ENCODE results near the gene MEGF6. TPM values are rescaled to one million over a fixed set of nuclear protein-coding genes. Genes with fewer than 3 reads are reported as not detected.

The MEGF6 gene
- total and polyA plus RNA-seq, 12 donors = 1.8 to 14.1 (median 7.0) TPM

- H3K27ac ChIP-seq = no peak overlapping the region
- TF ChIP-seq, protein P1, sequence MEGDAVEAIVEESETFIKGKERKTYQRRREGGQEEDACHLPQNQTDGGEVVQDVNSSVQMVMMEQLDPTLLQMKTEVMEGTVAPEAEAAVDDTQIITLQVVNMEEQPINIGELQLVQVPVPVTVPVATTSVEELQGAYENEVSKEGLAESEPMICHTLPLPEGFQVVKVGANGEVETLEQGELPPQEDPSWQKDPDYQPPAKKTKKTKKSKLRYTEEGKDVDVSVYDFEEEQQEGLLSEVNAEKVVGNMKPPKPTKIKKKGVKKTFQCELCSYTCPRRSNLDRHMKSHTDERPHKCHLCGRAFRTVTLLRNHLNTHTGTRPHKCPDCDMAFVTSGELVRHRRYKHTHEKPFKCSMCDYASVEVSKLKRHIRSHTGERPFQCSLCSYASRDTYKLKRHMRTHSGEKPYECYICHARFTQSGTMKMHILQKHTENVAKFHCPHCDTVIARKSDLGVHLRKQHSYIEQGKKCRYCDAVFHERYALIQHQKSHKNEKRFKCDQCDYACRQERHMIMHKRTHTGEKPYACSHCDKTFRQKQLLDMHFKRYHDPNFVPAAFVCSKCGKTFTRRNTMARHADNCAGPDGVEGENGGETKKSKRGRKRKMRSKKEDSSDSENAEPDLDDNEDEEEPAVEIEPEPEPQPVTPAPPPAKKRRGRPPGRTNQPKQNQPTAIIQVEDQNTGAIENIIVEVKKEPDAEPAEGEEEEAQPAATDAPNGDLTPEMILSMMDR (IDR thresholded peaks at IDR 0.05) = no peak
- H3K4me3 ChIP-seq = no peak overlapping the region
- intact Hi-C loops (cut with DNase I) = no loop called here
- 79 to 86% methylated on average over 26 of the region's 26 CpGs for WGBS, 2 donors
- DNase-seq (no peak), ATAC-seq (peak in 1 of 8 donors; percentile 46)
- no peaks in the 10 kb centered on the region for H3K9me3 ChIP-seq
- H3K36me3 ChIP-seq = no peaks in the 10 kb centered on the region
- H3K27me3 ChIP-seq = peaks cover 5 to 48% (median 20%) of the 10 kb centered on the region in 7 donors
- peaks cover 0 to 18% (median 3%) of the 10 kb centered on the region in 9 donors for H3K4me1 ChIP-seq
These were observed 46.4 kb upstream of the MEGF6 start for GRCh38 chr1:3657578-3658230.

DNA sequence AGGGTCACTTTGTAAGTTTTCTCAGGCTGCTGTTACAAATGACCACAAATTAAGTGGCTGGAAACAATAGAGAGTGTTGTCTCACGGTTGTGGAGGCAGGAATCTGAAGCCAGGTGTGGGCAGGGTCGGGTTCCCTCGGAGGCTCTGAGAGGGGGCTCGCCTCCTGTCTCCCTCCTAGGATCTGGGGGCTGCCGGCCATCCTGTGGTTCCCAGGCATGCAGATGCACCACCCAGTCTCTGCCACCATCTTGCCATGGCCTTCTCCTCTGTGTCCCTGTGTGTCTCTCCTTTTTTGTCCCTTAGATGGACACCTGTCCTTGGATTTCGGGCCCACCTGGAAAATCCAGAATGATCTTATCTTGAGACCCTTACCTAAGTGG is 45.8 kb upstream of the MEGF6 start:
- TF ChIP-seq, protein P1 (IDR thresholded peaks at IDR 0.05) = no peak
- no peak for ATAC-seq
- no peaks in the 10 kb centered on the region for H3K36me3 ChIP-seq
- WGBS, 2 donors = 83% methylated on average over 6 of the region's 6 CpGs
- H3K9me3 ChIP-seq = no peaks in the 10 kb centered on the region
- DNase-seq = no peak
- no peak overlapping the region for H3K27ac ChIP-seq
- peaks cover 0 to 20% (median 6%) of the 10 kb centered on the region in 9 donors for H3K4me1 ChIP-seq
- intact Hi-C loops (cut with DNase I) = no loop called here
- peaks cover 12 to 54% (median 26%) of the 10 kb centered on the region in 7 donors for H3K27me3 ChIP-seq
- H3K4me3 ChIP-seq = no peak overlapping the region

- Histone ChIP-seq H3K27me3 (peaks cover 17 to 59% (median 31%) of the 10 kb centered on the region in 7 donors), H3K9me3 (no peaks in the 10 kb centered on the region), H3K36me3 (no peaks in the 10 kb centered on the region), H3K4me3 (no peak overlapping the region), H3K27ac (no peak overlapping the region), H3K4me1 (peaks cover 0 to 25% (median 11%) of the 10 kb centered on the region in 9 donors)
- no peak for DNase-seq
- intact Hi-C loops (cut with DNase I) = no loop called here
- TF ChIP-seq, protein P1 (IDR thresholded peaks at IDR 0.05) = no peak
- WGBS, 2 donors = 88 to 92% methylated on average over 13 of the region's 13 CpGs
- no peak for ATAC-seq
These were observed 45.3 kb upstream of the MEGF6 start for GRCh38 chr1:3656450-3657095.

DNA sequence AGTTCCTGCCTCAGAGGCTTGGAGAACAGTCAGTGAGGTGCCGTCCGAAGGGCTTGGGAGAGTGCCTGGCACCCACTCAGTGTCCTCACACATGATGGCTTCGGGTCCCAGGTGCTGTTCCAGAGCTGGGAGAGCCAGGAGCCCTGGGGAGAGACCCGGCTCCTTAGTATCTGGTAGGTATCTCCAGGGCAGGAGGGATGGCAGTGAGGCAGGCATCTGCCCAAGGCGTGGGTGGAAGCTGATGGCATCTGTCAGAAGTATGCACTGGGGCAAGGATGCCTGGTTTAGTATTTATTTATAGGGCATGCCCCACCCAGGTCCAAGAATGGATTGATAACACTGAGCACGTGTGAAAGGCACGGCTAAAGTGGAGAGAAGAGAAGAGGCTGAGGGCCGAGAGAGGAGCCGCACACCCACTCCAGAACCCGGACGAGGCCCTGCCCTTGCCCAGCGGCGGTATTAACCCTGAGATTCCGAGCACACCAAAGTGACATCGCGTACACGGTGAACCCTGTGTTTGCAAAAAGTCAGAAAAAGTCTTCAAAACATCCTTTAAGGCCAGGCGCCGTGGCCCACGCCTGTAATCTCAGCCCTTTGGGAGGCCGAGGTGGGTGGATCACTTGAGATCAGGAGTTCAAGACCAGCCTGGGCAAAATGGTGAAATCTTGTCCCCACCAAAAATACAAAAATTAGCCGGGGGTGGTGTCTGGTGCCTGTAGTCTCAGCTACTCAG is 43.4 kb upstream of the MEGF6 start:
- H3K4me1 ChIP-seq = peaks cover 9 to 41% (median 26%) of the 10 kb centered on the region in 9 donors
- no peaks in the 10 kb centered on the region for H3K9me3 ChIP-seq
- peaks cover 32 to 75% (median 44%) of the 10 kb centered on the region in 7 donors for H3K27me3 ChIP-seq
- intact Hi-C loops (cut with DNase I) = no loop called here
- peak in 5 of 8 donors; percentile 23 to 46 (median 45) for ATAC-seq
- DNase-seq = no peak
- WGBS, 2 donors = 57 to 71% methylated on average over 22 of the region's 22 CpGs
- H3K27ac ChIP-seq = no peak overlapping the region
- no peaks in the 10 kb centered on the region for H3K36me3 ChIP-seq
- TF ChIP-seq, protein P1 (IDR thresholded peaks at IDR 0.05) = no peak
- H3K4me3 ChIP-seq = no peak overlapping the region
